Measurements from ENCODE around the gene CFAP97D1. TPM values are rescaled to one million over a fixed set of nuclear protein-coding genes. Genes with fewer than 3 reads are reported as not detected.

The CFAP97D1 gene
- total RNA-seq, 2 donors from 2014 or later: not detected

DNA sequence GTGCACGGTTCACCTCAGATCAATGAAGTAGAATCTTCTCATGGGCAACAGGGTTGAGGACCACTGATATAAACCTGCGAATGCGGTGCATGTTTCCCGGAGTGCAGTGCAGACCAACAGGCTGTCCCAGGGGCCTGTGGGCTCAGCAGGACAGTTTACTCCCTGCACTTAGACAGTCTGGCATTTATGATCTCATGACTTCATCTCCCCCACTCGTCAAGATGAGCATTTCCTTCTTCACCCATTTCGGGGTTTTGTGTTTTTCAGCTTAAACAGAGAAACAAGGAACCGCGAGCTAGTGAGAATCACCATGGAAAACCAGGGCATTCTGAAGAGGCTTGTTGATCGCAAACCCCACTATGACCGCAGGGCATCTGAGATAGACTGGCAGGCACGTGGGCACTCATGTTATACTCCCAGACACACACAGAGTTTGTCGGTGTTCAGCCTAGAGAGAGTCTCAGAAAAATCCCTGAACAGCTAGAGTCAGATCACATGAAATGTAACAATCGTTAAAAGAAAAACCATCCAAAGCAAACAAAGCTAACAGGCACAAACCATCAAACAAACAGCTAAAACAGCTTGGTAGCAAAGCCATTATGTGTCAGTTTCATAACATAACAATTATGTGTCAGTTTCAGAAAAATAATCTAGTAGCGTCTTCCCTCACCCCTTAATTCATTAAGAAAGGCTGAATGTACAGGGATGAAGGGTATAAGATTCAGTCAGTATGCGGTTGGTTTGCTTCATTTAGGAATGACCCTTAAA lies 2.9 kb downstream of the CFAP97D1 start:
- Histone ChIP-seq H3K27ac (no peak overlapping the region), H3K36me3 (no peaks in the 10 kb centered on the region), H3K4me3 (no peak overlapping the region), H3K9me3 (no peaks in the 10 kb centered on the region), H3K4me1 (peaks cover 0 to 10% of the 10 kb centered on the region in 2 donors), H3K27me3 (no peaks in the 10 kb centered on the region)
- DNase-seq (ENCODE audit: low spot score): no peak
- TF ChIP-seq, protein P1, sequence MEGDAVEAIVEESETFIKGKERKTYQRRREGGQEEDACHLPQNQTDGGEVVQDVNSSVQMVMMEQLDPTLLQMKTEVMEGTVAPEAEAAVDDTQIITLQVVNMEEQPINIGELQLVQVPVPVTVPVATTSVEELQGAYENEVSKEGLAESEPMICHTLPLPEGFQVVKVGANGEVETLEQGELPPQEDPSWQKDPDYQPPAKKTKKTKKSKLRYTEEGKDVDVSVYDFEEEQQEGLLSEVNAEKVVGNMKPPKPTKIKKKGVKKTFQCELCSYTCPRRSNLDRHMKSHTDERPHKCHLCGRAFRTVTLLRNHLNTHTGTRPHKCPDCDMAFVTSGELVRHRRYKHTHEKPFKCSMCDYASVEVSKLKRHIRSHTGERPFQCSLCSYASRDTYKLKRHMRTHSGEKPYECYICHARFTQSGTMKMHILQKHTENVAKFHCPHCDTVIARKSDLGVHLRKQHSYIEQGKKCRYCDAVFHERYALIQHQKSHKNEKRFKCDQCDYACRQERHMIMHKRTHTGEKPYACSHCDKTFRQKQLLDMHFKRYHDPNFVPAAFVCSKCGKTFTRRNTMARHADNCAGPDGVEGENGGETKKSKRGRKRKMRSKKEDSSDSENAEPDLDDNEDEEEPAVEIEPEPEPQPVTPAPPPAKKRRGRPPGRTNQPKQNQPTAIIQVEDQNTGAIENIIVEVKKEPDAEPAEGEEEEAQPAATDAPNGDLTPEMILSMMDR (IDR thresholded peaks at IDR 0.05): no peak

DNA sequence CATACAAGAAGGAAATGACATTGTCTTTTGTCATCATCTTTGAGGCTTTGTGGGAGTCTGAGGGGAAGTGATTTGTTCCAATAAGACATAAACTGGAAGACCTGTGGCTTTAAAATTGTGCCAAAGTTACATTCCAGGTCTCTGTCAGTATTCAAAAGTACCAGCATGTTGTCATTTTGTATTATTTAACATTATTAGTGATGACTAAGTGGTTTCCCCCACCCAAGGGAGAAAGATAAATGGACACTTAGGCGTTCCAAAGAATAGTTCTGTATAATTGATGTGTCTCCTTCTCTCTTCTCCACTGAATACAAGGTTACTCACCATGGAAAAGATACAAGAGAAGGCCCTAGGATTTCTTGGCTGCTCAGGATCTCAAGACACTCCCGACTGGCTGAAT lies 3.8 kb downstream of the CFAP97D1 start:
- H3K27ac ChIP-seq: no peak overlapping the region
- H3K27me3 ChIP-seq: no peaks in the 10 kb centered on the region
- no peak for DNase-seq (ENCODE audit: low spot score)
- no peaks in the 10 kb centered on the region for H3K9me3 ChIP-seq
- peaks cover 0 to 10% of the 10 kb centered on the region in 2 donors for H3K4me1 ChIP-seq
- TF ChIP-seq, protein P1 (IDR thresholded peaks at IDR 0.05): no peak
- H3K36me3 ChIP-seq: no peaks in the 10 kb centered on the region
- no peak overlapping the region for H3K4me3 ChIP-seq

DNA sequence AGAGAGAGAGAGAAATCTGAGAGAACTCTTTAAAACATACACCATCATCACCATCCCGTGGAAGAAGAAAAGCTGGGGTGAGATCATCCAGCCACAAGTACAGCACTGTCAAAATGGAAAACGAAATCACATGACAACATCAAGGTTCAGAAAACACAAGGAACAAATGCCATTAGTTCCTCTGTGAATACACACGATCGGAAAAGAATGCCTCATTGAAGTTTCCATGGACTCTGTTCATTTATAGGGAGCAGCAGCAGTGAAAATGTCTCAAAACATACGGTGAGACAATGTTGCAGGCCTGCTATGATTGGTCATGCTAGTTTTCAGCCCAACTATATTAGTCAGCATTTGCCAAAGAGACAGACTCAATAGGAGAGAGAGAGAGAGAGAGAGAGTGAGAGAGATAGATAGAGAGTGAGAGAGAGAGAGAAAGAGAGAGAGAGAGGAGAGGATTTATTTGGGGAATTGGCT lies 4.4 kb downstream of the CFAP97D1 start:
- H3K9me3 ChIP-seq: no peaks in the 10 kb centered on the region
- peaks cover 0 to 4% of the 10 kb centered on the region in 2 donors for H3K4me1 ChIP-seq
- no peaks in the 10 kb centered on the region for H3K27me3 ChIP-seq
- no peak for DNase-seq (ENCODE audit: low spot score)
- no peak overlapping the region for H3K4me3 ChIP-seq
- H3K27ac ChIP-seq: no peak overlapping the region
- no peaks in the 10 kb centered on the region for H3K36me3 ChIP-seq
- TF ChIP-seq, protein P1 (IDR thresholded peaks at IDR 0.05): no peak

DNA sequence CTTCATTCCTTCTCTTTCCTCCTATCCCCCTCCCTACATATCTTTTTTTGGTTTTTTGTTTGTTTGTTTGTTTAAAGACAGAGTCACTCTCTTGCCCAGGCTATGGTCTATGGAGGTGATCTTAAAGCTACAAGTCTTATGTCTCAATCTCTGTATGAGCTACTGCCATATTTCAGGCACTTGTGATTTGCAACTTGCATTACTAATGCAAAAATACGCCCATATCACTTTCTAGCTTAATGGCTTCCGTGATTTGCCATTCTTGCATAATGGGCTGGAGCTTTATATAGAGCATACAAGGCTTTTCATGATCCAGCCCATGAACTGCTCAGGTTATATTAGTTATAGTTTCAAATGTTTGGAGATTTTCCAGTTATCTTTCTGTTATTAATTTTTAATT lies 7.5 kb downstream of the CFAP97D1 start:
- Histone ChIP-seq H3K9me3 (no peaks in the 10 kb centered on the region), H3K36me3 (no peaks in the 10 kb centered on the region), H3K27ac (no peak overlapping the region), H3K4me3 (no peak overlapping the region), H3K4me1 (no peaks in the 10 kb centered on the region), H3K27me3 (no peaks in the 10 kb centered on the region)
- no peak for DNase-seq (ENCODE audit: low spot score)
- TF ChIP-seq, protein P1 (IDR thresholded peaks at IDR 0.05): no peak

DNA sequence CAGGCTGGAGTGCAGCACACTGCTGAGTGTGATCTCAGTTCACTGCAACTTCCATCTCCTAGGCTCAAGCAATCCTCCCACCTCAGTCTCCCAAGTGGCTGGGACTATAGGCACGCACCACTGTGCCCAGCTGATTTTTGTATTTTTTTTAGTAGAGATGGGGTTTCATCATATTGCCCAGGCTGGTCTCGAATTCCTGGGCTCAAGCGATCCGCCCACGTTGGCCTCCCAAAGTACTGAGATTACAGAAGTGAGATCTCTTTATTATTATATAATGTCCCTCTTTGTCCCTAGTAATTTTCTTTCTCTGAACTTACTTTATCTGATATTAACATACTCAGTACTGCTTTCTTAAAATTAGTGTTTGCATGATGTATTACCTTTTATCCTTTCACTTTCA lies 8.3 kb downstream of the CFAP97D1 start:
- no peak overlapping the region for H3K27ac ChIP-seq
- H3K9me3 ChIP-seq: no peaks in the 10 kb centered on the region
- H3K27me3 ChIP-seq: no peaks in the 10 kb centered on the region
- no peaks in the 10 kb centered on the region for H3K36me3 ChIP-seq
- DNase-seq (ENCODE audit: low spot score): no peak
- no peaks in the 10 kb centered on the region for H3K4me1 ChIP-seq
- H3K4me3 ChIP-seq: no peak overlapping the region
- TF ChIP-seq, protein P1 (IDR thresholded peaks at IDR 0.05): no peak

DNA sequence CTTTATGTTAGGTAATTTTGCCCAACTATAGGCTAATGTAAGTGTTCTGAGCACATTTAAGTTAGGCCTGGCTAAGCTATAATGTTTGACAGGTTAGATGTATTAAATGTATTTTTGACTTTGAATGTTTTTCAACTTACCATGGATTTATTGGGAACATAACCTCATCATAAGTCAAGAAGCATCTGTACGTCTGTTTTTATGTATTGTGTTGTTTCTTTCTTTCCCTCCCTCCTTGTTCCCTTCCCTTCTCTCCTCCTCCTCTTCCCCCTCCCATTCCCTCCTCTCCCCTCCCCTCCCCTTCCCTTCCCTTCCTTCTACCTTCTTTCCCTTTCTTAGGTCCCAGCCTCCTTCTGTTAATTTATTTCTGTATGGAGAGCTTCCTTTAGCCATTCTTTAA lies 9.2 kb downstream of the CFAP97D1 start:
- Histone ChIP-seq H3K4me3 (no peak overlapping the region), H3K27ac (no peak overlapping the region), H3K36me3 (no peaks in the 10 kb centered on the region), H3K4me1 (no peaks in the 10 kb centered on the region), H3K9me3 (no peaks in the 10 kb centered on the region), H3K27me3 (no peaks in the 10 kb centered on the region)
- TF ChIP-seq, protein P1 (IDR thresholded peaks at IDR 0.05): no peak
- no peak for DNase-seq (ENCODE audit: low spot score)
